ENCODE measurements around the gene SSH2.
"Not testable (repeated sequence)": the region's sequence is repeated elsewhere in the genome, so short reads cannot be mapped to it uniquely, and the experiment has no call there.

SSH2 gene

GRCh38 chr17:29874931-29875596 lies 55.0 kb downstream of the SSH2 start:
- CTCF ChIA-PET: interaction anchor here (1.9 kb wide), 1 partner anchor 56 kb away, joined by 6 read pairs; no protein-coding TSS in a partner anchor
- DNase-seq: no peak
- no peaks in the 10 kb centered on the region for H3K4me1 Mint-ChIP-seq

DNA sequence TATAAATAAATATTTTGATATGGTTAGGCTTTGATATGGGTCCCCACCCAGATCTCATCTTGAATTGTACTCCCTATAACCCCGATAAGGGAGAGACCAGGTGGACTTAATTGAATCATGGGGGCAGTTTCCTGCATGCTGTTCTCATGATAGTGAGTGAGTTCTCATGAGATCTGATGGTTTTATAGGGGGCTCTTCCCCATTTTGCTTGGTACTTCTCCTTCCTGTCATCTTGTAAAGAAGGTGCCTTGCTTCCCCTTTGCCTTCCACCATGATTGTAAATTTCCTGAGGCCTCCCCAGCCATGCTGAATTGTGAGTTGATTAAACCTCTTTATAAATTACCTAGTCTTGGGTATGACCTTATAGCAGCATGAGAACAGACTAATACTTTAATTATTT lies 55.7 kb downstream of the SSH2 start:
- not testable (repeated sequence) for H3K4me1 Mint-ChIP-seq, H3K9me3 Mint-ChIP-seq, H3K4me3 Mint-ChIP-seq, H3K36me3 Mint-ChIP-seq, H3K27me3 Mint-ChIP-seq, DNase-seq, H3K27ac Mint-ChIP-seq
- CTCF ChIA-PET: interaction anchor here (1.9 kb wide), 1 partner anchor 57 kb away, joined by 6 read pairs; no protein-coding TSS in a partner anchor

More at GRCh38 chr17:29874931-29875596, 55.0 kb downstream of the SSH2 start:
- Mint-ChIP-seq H3K4me3 (no peak overlapping the region), H3K27ac (no peak overlapping the region), H3K9me3 (no peaks in the 10 kb centered on the region), H3K36me3 (peaks cover 7% of the 10 kb centered on the region), H3K27me3 (no peaks in the 10 kb centered on the region)

DNA sequence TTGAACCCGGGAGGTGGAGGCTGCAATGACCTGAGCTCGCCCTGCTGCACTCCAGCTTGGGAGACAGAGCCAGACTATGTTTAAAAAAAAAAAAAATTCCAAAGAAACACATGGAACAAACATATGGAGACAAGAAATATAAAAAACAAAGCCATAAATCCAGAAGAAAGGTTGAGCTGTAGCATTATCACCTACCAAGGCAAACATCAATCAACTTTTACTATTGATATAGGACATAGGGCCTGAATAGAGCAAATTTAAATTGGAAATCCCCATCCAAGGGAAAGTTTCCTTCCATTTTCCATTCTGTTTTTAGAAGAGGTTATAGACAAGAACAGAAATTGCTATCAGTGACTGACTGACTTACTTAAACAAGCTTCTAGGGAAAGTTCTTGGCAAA lies 56.6 kb downstream of the SSH2 start:
- Mint-ChIP-seq H3K36me3 (peaks cover 7% of the 10 kb centered on the region), H3K27me3 (no peaks in the 10 kb centered on the region), H3K27ac (no peak overlapping the region), H3K9me3 (no peaks in the 10 kb centered on the region), H3K4me1 (no peaks in the 10 kb centered on the region), H3K4me3 (no peak overlapping the region)
- CTCF ChIA-PET: interaction anchor here (1.9 kb wide), 1 partner anchor 58 kb away, joined by 6 read pairs; no protein-coding TSS in a partner anchor
- DNase-seq: no peak

GRCh38 chr17:29870836-29871465 lies 59.1 kb downstream of the SSH2 start:
- no peak overlapping the region for H3K27ac Mint-ChIP-seq
- peaks cover 9% of the 10 kb centered on the region for H3K4me1 Mint-ChIP-seq
- no peak overlapping the region for H3K4me3 Mint-ChIP-seq
- H3K36me3 Mint-ChIP-seq: no peaks in the 10 kb centered on the region
- CTCF ChIA-PET: no interaction called here
- DNase-seq: no peak
- H3K27me3 Mint-ChIP-seq: no peaks in the 10 kb centered on the region
- no peaks in the 10 kb centered on the region for H3K9me3 Mint-ChIP-seq

DNA sequence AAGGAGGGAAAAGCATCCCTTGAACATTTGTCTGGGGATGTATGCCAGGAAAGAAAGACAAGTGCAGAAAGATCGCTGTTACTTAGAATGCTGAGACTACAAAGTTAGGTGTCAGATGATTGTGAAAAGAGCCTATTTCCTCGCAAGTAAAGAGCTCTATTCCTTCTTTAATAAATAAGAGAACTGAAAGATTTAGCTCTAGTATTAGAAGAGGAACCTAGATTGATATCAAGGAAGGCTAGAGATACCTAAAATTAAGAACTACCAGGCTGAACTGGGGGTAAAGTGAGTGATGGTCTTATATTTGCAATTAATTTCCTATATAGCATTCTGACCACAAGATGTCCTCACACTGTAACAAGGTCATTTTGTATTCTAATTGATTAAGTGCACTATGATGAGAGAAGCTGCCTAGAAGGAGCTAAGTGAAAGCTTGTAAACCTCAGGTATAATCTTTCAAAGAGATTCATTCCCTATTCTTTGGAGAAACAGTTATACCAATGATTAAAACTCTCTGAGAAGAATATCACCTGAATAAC lies 62.3 kb downstream of the SSH2 start:
- Mint-ChIP-seq H3K4me1 (peaks cover 9% of the 10 kb centered on the region), H3K9me3 (no peaks in the 10 kb centered on the region), H3K4me3 (no peak overlapping the region), H3K27me3 (no peaks in the 10 kb centered on the region), H3K27ac (no peak overlapping the region), H3K36me3 (peaks cover 1% of the 10 kb centered on the region)
- CTCF ChIA-PET: interaction anchor here (0.6 to 1.7 kb wide), 7 partner anchors 57 to 228 kb away, joined by 3 to 10 read pairs (median 3); partner anchors contain the start of gene SSH2
- no peak for DNase-seq

DNA sequence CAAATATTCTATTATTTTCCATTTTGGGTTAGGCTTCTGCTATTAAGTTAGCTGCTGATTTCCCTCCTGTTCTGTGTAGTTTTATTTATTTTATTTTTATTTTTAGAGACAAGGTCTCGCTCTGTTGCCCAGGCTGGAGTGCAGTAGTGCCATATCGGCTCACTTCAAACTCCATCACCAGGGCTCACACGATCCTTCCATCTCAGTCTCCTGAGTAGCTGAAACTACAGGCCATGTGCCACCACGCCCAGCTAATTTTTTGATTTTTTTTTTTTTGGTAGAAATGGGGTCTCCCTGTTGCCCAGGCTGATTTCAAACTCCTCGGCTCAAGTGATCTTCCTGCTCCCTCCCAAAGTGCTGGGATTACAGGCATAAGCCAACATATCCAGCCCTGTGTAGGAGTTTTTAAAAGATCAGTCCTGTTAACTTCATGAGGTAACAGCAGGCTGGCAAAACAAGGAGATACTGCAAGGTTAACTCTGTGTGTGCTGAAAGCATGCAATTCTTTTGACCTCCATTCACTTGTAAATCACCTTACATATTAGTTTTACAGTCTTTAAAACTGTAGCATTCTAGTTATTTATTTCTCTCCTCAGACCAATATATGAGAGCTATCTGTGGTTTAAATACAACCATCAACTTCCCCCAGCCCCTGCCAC lies 63.2 kb downstream of the SSH2 start:
- no peak overlapping the region for H3K4me3 Mint-ChIP-seq
- peaks cover 9% of the 10 kb centered on the region for H3K4me1 Mint-ChIP-seq
- DNase-seq: no peak
- no peaks in the 10 kb centered on the region for H3K9me3 Mint-ChIP-seq
- CTCF ChIA-PET: interaction anchor here (1.0 to 1.6 kb wide), 4 partner anchors 63 to 227 kb away, joined by 3 to 10 read pairs (median 4); partner anchors contain the start of gene SSH2
- no peaks in the 10 kb centered on the region for H3K27me3 Mint-ChIP-seq
- no peak overlapping the region for H3K27ac Mint-ChIP-seq
- H3K36me3 Mint-ChIP-seq: peaks cover 2% of the 10 kb centered on the region

GRCh38 chr17:29864615-29865014 lies 65.4 kb downstream of the SSH2 start:
- Mint-ChIP-seq H3K27me3 (no peaks in the 10 kb centered on the region), H3K27ac (no peak overlapping the region), H3K36me3 (peaks cover 9% of the 10 kb centered on the region), H3K4me1 (peaks cover 9% of the 10 kb centered on the region), H3K4me3 (no peak overlapping the region), H3K9me3 (peaks cover 2% of the 10 kb centered on the region)
- no peak for DNase-seq
- CTCF ChIA-PET: no interaction called here

GRCh38 chr17:29864123-29864522 lies 65.9 kb downstream of the SSH2 start:
- H3K9me3 Mint-ChIP-seq, H3K27me3 Mint-ChIP-seq, H3K4me1 Mint-ChIP-seq, DNase-seq, H3K27ac Mint-ChIP-seq, H3K4me3 Mint-ChIP-seq, CTCF ChIA-PET, H3K36me3 Mint-ChIP-seq: not testable (repeated sequence)

DNA sequence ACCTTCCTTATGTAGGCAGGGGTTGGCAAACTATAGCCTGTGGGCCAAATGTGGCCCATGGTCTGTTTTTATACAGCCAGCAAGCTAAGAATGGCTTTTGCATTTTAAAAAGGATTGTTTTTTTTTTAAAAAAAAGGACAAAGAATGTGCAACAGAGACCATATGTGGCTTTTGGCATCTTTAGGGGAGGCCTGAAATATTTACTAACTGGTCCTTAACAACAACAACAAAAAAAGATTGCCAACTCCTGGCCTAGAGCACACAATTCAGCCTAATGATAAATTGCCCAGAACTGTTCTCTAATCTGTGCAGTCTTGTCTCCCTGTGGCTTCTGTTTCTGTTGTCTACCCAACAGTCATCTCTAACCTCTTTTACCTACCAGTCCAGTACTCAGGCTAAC lies 67.1 kb downstream of the SSH2 start:
- H3K9me3 Mint-ChIP-seq: peaks cover 2% of the 10 kb centered on the region
- H3K27me3 Mint-ChIP-seq: no peaks in the 10 kb centered on the region
- no peak overlapping the region for H3K27ac Mint-ChIP-seq
- peaks cover 9% of the 10 kb centered on the region for H3K36me3 Mint-ChIP-seq
- no peak overlapping the region for H3K4me3 Mint-ChIP-seq
- peaks cover 8% of the 10 kb centered on the region for H3K4me1 Mint-ChIP-seq
- no peak for DNase-seq
- CTCF ChIA-PET: no interaction called here

DNA sequence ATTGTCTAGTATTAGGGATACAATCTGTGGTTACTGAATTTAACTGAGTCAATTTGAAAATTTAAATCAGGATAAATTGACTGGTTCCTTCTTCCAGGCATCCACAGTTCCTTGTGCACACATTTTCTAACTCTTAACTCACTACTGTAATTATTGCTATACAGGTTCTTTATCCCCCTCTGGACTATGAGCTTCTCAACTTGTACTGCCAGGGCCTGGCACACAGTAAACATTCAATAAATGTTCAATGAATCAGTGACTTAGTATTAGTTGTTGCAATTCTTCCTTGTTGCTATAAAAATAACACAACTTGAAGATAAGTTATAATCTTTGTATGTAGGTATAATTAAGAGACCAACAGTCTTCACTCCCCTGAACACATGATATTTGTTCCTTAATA lies 67.9 kb downstream of the SSH2 start:
- Mint-ChIP-seq H3K36me3 (peaks cover 13% of the 10 kb centered on the region), H3K27ac (no peak overlapping the region), H3K27me3 (no peaks in the 10 kb centered on the region), H3K9me3 (peaks cover 7% of the 10 kb centered on the region), H3K4me3 (no peak overlapping the region), H3K4me1 (peaks cover 3% of the 10 kb centered on the region)
- CTCF ChIA-PET: no interaction called here
- DNase-seq: no peak

GRCh38 chr17:29859445-29859844 lies 70.6 kb downstream of the SSH2 start:
- H3K27ac Mint-ChIP-seq: not testable (repeated sequence)
- H3K9me3 Mint-ChIP-seq: peaks cover 10% of the 10 kb centered on the region

GRCh38 chr17:29857823-29858222 lies 72.2 kb downstream of the SSH2 start:
- CTCF ChIA-PET: no interaction called here
- peaks cover 15% of the 10 kb centered on the region for H3K36me3 Mint-ChIP-seq
- no peak overlapping the region for H3K27ac Mint-ChIP-seq
- H3K27me3 Mint-ChIP-seq: no peaks in the 10 kb centered on the region
- peaks cover 10% of the 10 kb centered on the region for H3K9me3 Mint-ChIP-seq
- DNase-seq: no peak
- H3K4me3 Mint-ChIP-seq: no peak overlapping the region
- H3K4me1 Mint-ChIP-seq: no peaks in the 10 kb centered on the region

More at GRCh38 chr17:29859445-29859844, 70.6 kb downstream of the SSH2 start:
- H3K4me1 Mint-ChIP-seq, DNase-seq, H3K4me3 Mint-ChIP-seq, H3K27me3 Mint-ChIP-seq, CTCF ChIA-PET: not testable (repeated sequence)
- peaks cover 16% of the 10 kb centered on the region for H3K36me3 Mint-ChIP-seq

GRCh38 chr17:29857105-29857504 lies 72.9 kb downstream of the SSH2 start:
- H3K4me3 Mint-ChIP-seq, H3K4me1 Mint-ChIP-seq, DNase-seq, H3K27ac Mint-ChIP-seq, CTCF ChIA-PET, H3K27me3 Mint-ChIP-seq: not testable (repeated sequence)
- Mint-ChIP-seq H3K36me3 (peaks cover 15% of the 10 kb centered on the region), H3K9me3 (peaks cover 10% of the 10 kb centered on the region)

DNA sequence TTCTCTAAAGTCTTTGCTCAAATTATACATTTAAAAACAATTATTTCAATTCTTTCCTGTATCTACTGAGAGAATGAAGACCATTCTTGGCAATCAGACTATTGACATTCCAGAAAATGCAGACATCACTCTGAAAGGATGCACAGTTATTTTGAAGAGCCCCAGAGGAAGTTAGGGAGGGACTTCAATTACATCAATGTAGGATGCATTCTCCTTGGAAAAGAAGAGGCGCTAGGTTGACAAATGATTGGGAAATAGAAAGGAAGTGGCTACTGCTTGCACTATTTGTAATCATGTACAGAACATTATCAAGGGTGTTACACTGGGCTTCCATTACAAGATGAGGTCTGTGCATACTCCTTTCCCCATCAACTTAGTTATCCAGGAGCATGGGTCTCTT lies 74.3 kb downstream of the SSH2 start:
- DNase-seq: no peak
- peaks cover 10% of the 10 kb centered on the region for H3K9me3 Mint-ChIP-seq
- peaks cover 10% of the 10 kb centered on the region for H3K36me3 Mint-ChIP-seq
- no peak overlapping the region for H3K27ac Mint-ChIP-seq
- H3K27me3 Mint-ChIP-seq: no peaks in the 10 kb centered on the region
- H3K4me1 Mint-ChIP-seq: no peaks in the 10 kb centered on the region
- H3K4me3 Mint-ChIP-seq: no peak overlapping the region
- CTCF ChIA-PET: no interaction called here

Data from activated naive CD4-positive, alpha-beta T cell treated with anti-CD3 and anti-CD28 coated beads, Interleukin-2, amount 10 ng/mL, durations not matched to agents 7 days and 5 days (primary cell).